GM12891 (cell line): ENCODE measurements around the gene ARHGAP24.

Source experiments
- POLR2A ChIP-seq: IDR thresholded peaks from 2 replicates; pipeline ENCODE4 v1.6.1; 2011; ENCODE audit warnings: low read depth, low read length, control low read depth
- POLR2AphosphoS5 ChIP-seq: IDR thresholded peaks from 2 replicates; pipeline ENCODE4 v1.6.1; 2011; ENCODE audit warnings: low read depth, low read length, control low read depth
- POU2F2 ChIP-seq: IDR thresholded peaks from 2 replicates; pipeline ENCODE4 v1.6.1; 2011; ENCODE audit warnings: low read depth, mild to moderate bottlenecking, control low read depth, low read length, moderate library complexity
- TAF1 ChIP-seq: IDR thresholded peaks from 2 replicates; pipeline ENCODE4 v1.6.1; 2011; ENCODE audit warnings: low read depth, low read length, control low read depth

GRCh38 chr4:85942107-85942506 lies 467.2 kb downstream of the ARHGAP24 start:
- TF ChIP-seq POLR2A (no peak), POLR2AphosphoS5 (no peak), TAF1 (no peak), POU2F2 (no peak)
